ENCODE measurements around the gene WWOX.

Gene WWOX

DNA sequence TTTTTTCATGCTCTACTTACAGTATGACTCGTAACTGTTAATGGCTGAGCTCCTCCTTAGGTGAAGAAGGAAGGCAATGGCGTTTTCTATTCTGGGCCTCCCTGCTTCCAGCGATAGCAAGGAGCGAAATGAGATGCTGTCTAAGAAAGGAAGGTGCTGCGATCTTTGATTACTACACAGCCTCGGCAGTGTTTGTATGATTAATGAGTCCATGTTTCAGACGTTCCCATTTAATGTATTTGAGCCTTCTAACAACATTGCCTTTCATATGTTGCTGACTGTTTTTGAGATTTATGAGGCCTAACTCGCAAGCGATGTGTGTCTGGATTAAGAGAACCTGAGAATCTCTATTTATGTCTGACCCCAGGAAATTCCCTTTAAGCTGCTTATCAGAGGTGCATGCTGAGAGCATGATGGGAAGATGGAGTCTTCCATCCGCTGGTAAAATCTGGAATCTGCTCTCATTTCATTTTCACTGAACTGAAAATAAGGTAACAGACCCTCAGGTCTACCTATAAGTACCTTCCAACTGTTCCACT lies 403.4 kb downstream of the WWOX start:
- TF ChIP-seq, protein P1, sequence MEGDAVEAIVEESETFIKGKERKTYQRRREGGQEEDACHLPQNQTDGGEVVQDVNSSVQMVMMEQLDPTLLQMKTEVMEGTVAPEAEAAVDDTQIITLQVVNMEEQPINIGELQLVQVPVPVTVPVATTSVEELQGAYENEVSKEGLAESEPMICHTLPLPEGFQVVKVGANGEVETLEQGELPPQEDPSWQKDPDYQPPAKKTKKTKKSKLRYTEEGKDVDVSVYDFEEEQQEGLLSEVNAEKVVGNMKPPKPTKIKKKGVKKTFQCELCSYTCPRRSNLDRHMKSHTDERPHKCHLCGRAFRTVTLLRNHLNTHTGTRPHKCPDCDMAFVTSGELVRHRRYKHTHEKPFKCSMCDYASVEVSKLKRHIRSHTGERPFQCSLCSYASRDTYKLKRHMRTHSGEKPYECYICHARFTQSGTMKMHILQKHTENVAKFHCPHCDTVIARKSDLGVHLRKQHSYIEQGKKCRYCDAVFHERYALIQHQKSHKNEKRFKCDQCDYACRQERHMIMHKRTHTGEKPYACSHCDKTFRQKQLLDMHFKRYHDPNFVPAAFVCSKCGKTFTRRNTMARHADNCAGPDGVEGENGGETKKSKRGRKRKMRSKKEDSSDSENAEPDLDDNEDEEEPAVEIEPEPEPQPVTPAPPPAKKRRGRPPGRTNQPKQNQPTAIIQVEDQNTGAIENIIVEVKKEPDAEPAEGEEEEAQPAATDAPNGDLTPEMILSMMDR (IDR thresholded peaks at IDR 0.05; ENCODE audit: insufficient read depth, low read length, poor library complexity, severe bottlenecking): no peak
- no peak overlapping the region for H3K4me3 ChIP-seq (replicated peaks; ENCODE audit: low read depth, low read length)
- H3K27me3 ChIP-seq (replicated peaks; ENCODE audit: control insufficient read depth, insufficient read depth, low read length): no peaks in the 10 kb centered on the region
- no peaks in the 10 kb centered on the region for H3K36me3 ChIP-seq (ENCODE audit: control insufficient read depth, insufficient read depth, low read length)
- DNase-seq (ENCODE audit: extremely low read depth, insufficient read length): no peak

DNA sequence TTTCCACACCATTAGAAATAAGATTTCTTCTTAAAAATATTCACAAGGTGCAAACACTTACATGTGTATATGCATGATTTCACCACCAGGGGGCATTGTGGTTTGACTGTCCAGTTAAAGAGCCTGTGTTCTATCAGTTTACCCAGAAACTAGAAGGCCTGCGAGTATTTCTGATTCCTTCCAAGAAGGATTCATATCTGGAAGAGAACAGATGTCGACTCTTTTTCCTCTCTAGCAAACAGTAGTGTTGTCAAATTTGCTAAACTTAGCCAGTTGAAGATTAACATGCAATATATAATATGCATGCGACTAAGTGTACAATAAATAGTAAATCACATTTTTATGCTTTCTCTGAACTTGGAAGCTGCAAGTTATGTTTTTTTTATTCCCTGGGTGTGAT lies 404.1 kb downstream of the WWOX start:
- Histone ChIP-seq H3K36me3 (ENCODE audit: control insufficient read depth, insufficient read depth, low read length) (no peaks in the 10 kb centered on the region), H3K27me3 (replicated peaks; ENCODE audit: control insufficient read depth, insufficient read depth, low read length) (no peaks in the 10 kb centered on the region), H3K4me3 (replicated peaks; ENCODE audit: low read depth, low read length) (no peak overlapping the region)
- TF ChIP-seq, protein P1 (IDR thresholded peaks at IDR 0.05; ENCODE audit: insufficient read depth, low read length, poor library complexity, severe bottlenecking): peak; percentile 73
- peak; percentile 30 for DNase-seq (ENCODE audit: extremely low read depth, insufficient read length)

DNA sequence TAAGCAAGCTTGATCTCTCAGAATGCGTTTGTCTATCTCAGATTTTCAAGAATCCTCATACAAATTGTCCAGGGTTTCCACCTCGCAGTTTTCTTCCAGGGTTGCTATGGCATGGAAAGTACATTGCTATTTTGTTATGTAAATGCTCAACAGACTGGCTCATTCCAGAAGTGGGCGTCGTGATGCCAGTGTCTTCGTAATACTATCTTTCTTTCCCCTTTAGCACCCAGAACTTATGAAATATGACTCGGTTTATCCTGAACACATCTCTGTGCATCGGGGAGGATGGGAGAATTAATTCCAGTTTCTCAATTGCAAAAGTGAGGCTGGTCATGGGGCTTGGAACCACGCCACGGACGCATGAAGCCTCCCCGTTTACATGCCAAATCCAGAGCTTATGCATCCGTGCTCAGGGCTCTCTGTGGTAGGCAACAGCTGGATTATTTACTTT lies 405.0 kb downstream of the WWOX start:
- no peak for DNase-seq (ENCODE audit: extremely low read depth, insufficient read length)
- H3K36me3 ChIP-seq (ENCODE audit: control insufficient read depth, insufficient read depth, low read length): no peaks in the 10 kb centered on the region
- H3K4me3 ChIP-seq (replicated peaks; ENCODE audit: low read depth, low read length): no peak overlapping the region
- TF ChIP-seq, protein P1 (IDR thresholded peaks at IDR 0.05; ENCODE audit: insufficient read depth, low read length, poor library complexity, severe bottlenecking): no peak
- H3K27me3 ChIP-seq (replicated peaks; ENCODE audit: control insufficient read depth, insufficient read depth, low read length): no peaks in the 10 kb centered on the region

DNA sequence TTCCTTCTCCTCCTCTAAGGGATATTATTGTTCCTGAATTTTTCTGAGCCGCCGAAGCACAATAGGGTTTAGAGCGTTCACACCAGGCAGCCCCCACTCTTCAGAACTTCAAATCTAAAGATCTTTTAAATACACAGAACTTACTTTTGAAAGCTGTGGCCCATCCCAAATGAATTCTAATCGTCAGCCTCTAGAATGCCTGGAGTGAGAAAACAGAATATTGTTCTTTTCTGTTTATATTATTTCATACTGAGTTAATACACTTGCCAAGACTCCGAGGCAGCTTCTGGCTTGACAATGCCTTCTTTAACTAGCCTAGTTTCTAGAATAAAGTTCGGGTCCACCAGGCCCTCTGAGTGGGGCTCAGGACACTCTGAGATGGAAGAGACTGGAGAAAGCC lies 405.6 kb downstream of the WWOX start:
- TF ChIP-seq, protein P1 (IDR thresholded peaks at IDR 0.05; ENCODE audit: insufficient read depth, low read length, poor library complexity, severe bottlenecking): no peak
- DNase-seq (ENCODE audit: extremely low read depth, insufficient read length): no peak
- no peaks in the 10 kb centered on the region for H3K36me3 ChIP-seq (ENCODE audit: control insufficient read depth, insufficient read depth, low read length)
- no peak overlapping the region for H3K4me3 ChIP-seq (replicated peaks; ENCODE audit: low read depth, low read length)
- no peaks in the 10 kb centered on the region for H3K27me3 ChIP-seq (replicated peaks; ENCODE audit: control insufficient read depth, insufficient read depth, low read length)

DNA sequence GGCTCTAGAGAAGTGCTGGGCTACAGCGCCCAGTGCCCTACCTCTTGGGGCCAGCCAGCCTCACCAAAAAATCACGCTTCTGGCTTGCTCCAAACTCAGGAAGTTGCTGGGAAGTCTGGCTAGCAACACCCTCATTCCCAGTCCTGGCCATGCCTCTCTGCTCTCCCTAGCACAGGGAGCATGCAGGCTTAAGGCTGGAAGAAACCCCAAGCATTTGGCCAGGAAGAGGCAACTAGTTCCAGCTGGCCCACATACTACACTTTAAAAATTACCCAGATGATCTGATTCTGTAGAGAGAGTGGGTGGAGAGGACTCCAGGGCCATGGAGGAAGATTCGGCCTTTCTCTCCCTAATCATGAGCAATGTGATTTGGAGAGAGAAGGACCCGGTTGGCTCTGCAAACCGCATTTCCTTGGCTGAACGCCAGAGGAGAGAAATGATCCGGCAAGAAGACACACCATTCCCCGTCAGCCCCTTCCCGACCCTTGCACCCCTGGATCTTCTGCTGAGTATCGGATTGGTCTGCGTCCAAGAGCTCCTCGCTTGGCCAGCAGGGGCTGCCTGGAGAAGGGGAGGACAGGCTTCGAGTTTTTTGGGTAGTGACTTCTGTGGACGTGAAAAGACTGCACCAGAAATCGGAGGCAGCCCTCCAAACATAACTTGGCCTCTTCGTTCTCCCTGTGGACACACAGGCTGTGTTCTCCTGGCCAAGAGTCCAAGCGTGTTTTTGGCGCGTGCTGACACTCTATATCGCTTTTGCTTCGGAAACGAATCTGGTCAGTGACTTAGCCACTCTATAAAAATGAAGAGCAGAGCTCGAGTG lies 406.3 kb downstream of the WWOX start:
- TF ChIP-seq, protein P1 (IDR thresholded peaks at IDR 0.05; ENCODE audit: insufficient read depth, low read length, poor library complexity, severe bottlenecking): no peak
- Histone ChIP-seq H3K4me3 (replicated peaks; ENCODE audit: low read depth, low read length) (no peak overlapping the region), H3K36me3 (ENCODE audit: control insufficient read depth, insufficient read depth, low read length) (no peaks in the 10 kb centered on the region), H3K27me3 (replicated peaks; ENCODE audit: control insufficient read depth, insufficient read depth, low read length) (no peaks in the 10 kb centered on the region)
- no peak for DNase-seq (ENCODE audit: extremely low read depth, insufficient read length)
